CD4-positive, alpha-beta memory T cell (primary cell): ENCODE results near the gene SYN1. TPM values are rescaled to one million over a fixed set of nuclear protein-coding genes. Genes with fewer than 3 reads are reported as not detected.

Experiments used
- CTCF ChIA-PET: fragments of 350-600 bp; sonication (Branson Sonifier 250); formaldehyde crosslinking; loops from one replicate; lab custom pipeline; 2021; ENCODE audit warnings: inconsistent platforms; ENCODE audit not compliant: partially characterized antibody; lab: Charles Lee
- POLR2A ChIA-PET: fragments of 350-600 bp; sonication (Branson Sonifier 250); formaldehyde crosslinking; loops from one replicate; lab custom pipeline; 2021; ENCODE audit not compliant: partially characterized antibody; lab: Charles Lee
- DNase-seq, 5 donors: peaks; one replicate each; pipeline versions ENCODE4 v3.0.0 to v3.0.0-alpha.2; 2020 to 2022; ENCODE audit warnings: mixed read lengths in 1 of 5
- H3K27ac ChIP-seq: one replicate; pipeline ENCODE4 v1.7.0; 2013; ENCODE audit warnings: low read depth, low read length
- H3K27me3 ChIP-seq: 2 replicates; pipeline ENCODE4 v1.7.0; 2013; ENCODE audit warnings: mild to moderate bottlenecking, low read length, moderate library complexity; ENCODE audit not compliant: insufficient read depth
- H3K36me3 ChIP-seq: 2 replicates; pipeline ENCODE4 v1.7.0; 2013; ENCODE audit warnings: mild to moderate bottlenecking, low read length, moderate library complexity; ENCODE audit not compliant: insufficient read depth
- H3K4me1 ChIP-seq: 2 replicates; pipeline ENCODE4 v1.7.0; 2013; ENCODE audit warnings: mild to moderate bottlenecking, low read length, moderate library complexity; ENCODE audit not compliant: insufficient read depth
- H3K4me3 ChIP-seq, 2 donors: one replicate each; pipeline ENCODE4 v1.7.0; 2013; ENCODE audit warnings: low read length in 2 of 2, mild to moderate bottlenecking in 1 of 2
- H3K9me3 ChIP-seq, 2 donors: one replicate each; pipeline ENCODE4 v1.7.0; 2013; ENCODE audit warnings: low read length in 2 of 2, control low read depth in 1 of 2; ENCODE audit not compliant: control insufficient read depth in 1 of 2
- H3K27ac Mint-ChIP-seq, 7 donors: one replicate each; pipeline ENCODE4 v1.8.0; 2020 to 2021; ENCODE audit warnings: mixed read lengths in 7 of 7, mild to moderate bottlenecking in 6 of 7, inconsistent platforms in 3 of 7, moderate library complexity in 3 of 7
- H3K27me3 Mint-ChIP-seq, 2 donors: one replicate each; pipeline ENCODE4 v1.8.0; 2020 to 2021; ENCODE audit warnings: mixed read lengths in 2 of 2
- H3K36me3 Mint-ChIP-seq, 2 donors: one replicate each; pipeline ENCODE4 v1.8.0; 2020 to 2021; ENCODE audit warnings: mixed read lengths in 2 of 2, inconsistent platforms in 1 of 2, mild to moderate bottlenecking in 1 of 2
- H3K4me1 Mint-ChIP-seq, 4 donors: one replicate each; pipeline ENCODE4 v1.8.0; 2020 to 2021; ENCODE audit warnings: mixed read lengths in 4 of 4, mild to moderate bottlenecking in 1 of 4
- H3K4me3 Mint-ChIP-seq, 8 donors: one replicate each; pipeline ENCODE4 v1.8.0; 2020 to 2021; ENCODE audit warnings: mixed read lengths in 8 of 8, mild to moderate bottlenecking in 7 of 8, moderate library complexity in 6 of 8, inconsistent platforms in 3 of 8
- H3K9me3 Mint-ChIP-seq, 8 donors: one replicate each; pipeline ENCODE4 v1.8.0; 2020 to 2021; ENCODE audit warnings: mixed read lengths in 8 of 8, mild to moderate bottlenecking in 5 of 8, inconsistent platforms in 3 of 8, moderate library complexity in 1 of 8
- intact Hi-C: fragments of 100-400 bp; cut with micrococcal nuclease; formaldehyde crosslinking; loops from one replicate; pipeline ENCODE4 v1.15.1; 2023
- polyA plus RNA-seq, 2 donors: library from polyadenylated mRNA; unstranded; fragments of 300-500 nt; fragmentation: Illumina TruSeq; gene quantifications; one replicate each; pipeline ENCODE4 v1.2.3, GENCODE V29; 2021
- total RNA-seq, 2 experiments: library from RNA; stranded (reverse); gene quantifications; one replicate each; pipeline ENCODE4 v1.2.3, GENCODE V29; 2021

The SYN1 gene
- total and polyA plus RNA-seq, 4 experiments from 2014 or later, result 0.49 to 1.6 (median 1.2) TPM

- no peak for DNase-seq
- H3K27ac Mint-ChIP-seq, result no peak overlapping the region
- POLR2A ChIA-PET, result no interaction called here
These were observed 5.0 kb downstream of the SYN1 start for GRCh38 chrX:47614618-47615017.

GRCh38 chrX:47613082-47613481, 6.6 kb downstream of the SYN1 start:
- POLR2A ChIA-PET, result no interaction called here
- H3K4me1 Mint-ChIP-seq, result peaks cover 0 to 5% (median 2%) of the 10 kb centered on the region in 4 donors
- no peaks in the 10 kb centered on the region for H3K9me3 ChIP-seq

More at GRCh38 chrX:47614618-47615017, 5.0 kb downstream of the SYN1 start:
- Histone ChIP-seq H3K27me3 (no peaks in the 10 kb centered on the region), H3K36me3 (no peaks in the 10 kb centered on the region), H3K4me1 (no peaks in the 10 kb centered on the region), H3K27ac (no peak overlapping the region), H3K4me3 (no peak overlapping the region), H3K9me3 (no peaks in the 10 kb centered on the region)
- CTCF ChIA-PET, result no interaction called here
- H3K4me3 Mint-ChIP-seq, result no peak overlapping the region
- peaks cover 0 to 2% (median 0%) of the 10 kb centered on the region in 8 donors for H3K9me3 Mint-ChIP-seq
- intact Hi-C loops, result no loop called here
- H3K4me1 Mint-ChIP-seq, result peaks cover 0 to 11% (median 5%) of the 10 kb centered on the region in 4 donors
- H3K27me3 Mint-ChIP-seq, result peaks cover 0 to 7% of the 10 kb centered on the region in 2 donors
- no peaks in the 10 kb centered on the region for H3K36me3 Mint-ChIP-seq

GRCh38 chrX:47612418-47612817, 7.2 kb downstream of the SYN1 start:
- H3K27ac ChIP-seq, result no peak overlapping the region
- H3K4me3 ChIP-seq, result no peak overlapping the region
- H3K4me1 ChIP-seq, result no peaks in the 10 kb centered on the region
- H3K4me3 Mint-ChIP-seq, result no peak overlapping the region
- no peaks in the 10 kb centered on the region for H3K9me3 ChIP-seq
- H3K9me3 Mint-ChIP-seq, result peaks cover 0 to 2% (median 0%) of the 10 kb centered on the region in 8 donors
- no peaks in the 10 kb centered on the region for H3K27me3 Mint-ChIP-seq
- no peaks in the 10 kb centered on the region for H3K36me3 ChIP-seq
- H3K27ac Mint-ChIP-seq, result peak overlapping the region in 1 of 7 donors; percentile 70
- H3K36me3 Mint-ChIP-seq, result no peaks in the 10 kb centered on the region
- intact Hi-C loops, result no loop called here
- H3K27me3 ChIP-seq, result no peaks in the 10 kb centered on the region
- ChIA-PET CTCF (no interaction called here), POLR2A (no interaction called here)
- no peak for DNase-seq
- peaks cover 0 to 4% (median under 1%) of the 10 kb centered on the region in 4 donors for H3K4me1 Mint-ChIP-seq

More at GRCh38 chrX:47613082-47613481, 6.6 kb downstream of the SYN1 start:
- DNase-seq, result no peak
- Histone ChIP-seq H3K36me3 (no peaks in the 10 kb centered on the region), H3K27ac (no peak overlapping the region), H3K4me3 (no peak overlapping the region), H3K27me3 (no peaks in the 10 kb centered on the region), H3K4me1 (no peaks in the 10 kb centered on the region)
- H3K36me3 Mint-ChIP-seq, result no peaks in the 10 kb centered on the region
- peaks cover 0 to 3% of the 10 kb centered on the region in 2 donors for H3K27me3 Mint-ChIP-seq
- H3K27ac Mint-ChIP-seq, result no peak overlapping the region
- CTCF ChIA-PET, result no interaction called here
- intact Hi-C loops, result no loop called here
- no peak overlapping the region for H3K4me3 Mint-ChIP-seq
- H3K9me3 Mint-ChIP-seq, result peaks cover 0 to 2% (median 0%) of the 10 kb centered on the region in 8 donors

- H3K36me3 Mint-ChIP-seq, result no peaks in the 10 kb centered on the region
These were observed 7.7 kb downstream of the SYN1 start for GRCh38 chrX:47611926-47612325.

GRCh38 chrX:47611489-47611888, 8.2 kb downstream of the SYN1 start:
- POLR2A ChIA-PET, result no interaction called here
- intact Hi-C loops, result no loop called here
- Mint-ChIP-seq H3K4me1 (peaks cover 0 to 4% (median under 1%) of the 10 kb centered on the region in 4 donors), H3K27me3 (no peaks in the 10 kb centered on the region), H3K36me3 (no peaks in the 10 kb centered on the region), H3K27ac (no peak overlapping the region), H3K9me3 (peaks cover 0 to 2% (median 0%) of the 10 kb centered on the region in 8 donors), H3K4me3 (no peak overlapping the region)
- H3K27ac ChIP-seq, result no peak overlapping the region
- H3K4me1 ChIP-seq, result no peaks in the 10 kb centered on the region
- DNase-seq, result no peak
- no peaks in the 10 kb centered on the region for H3K9me3 ChIP-seq
- H3K4me3 ChIP-seq, result no peak overlapping the region
- no peaks in the 10 kb centered on the region for H3K36me3 ChIP-seq
- CTCF ChIA-PET, result no interaction called here
- no peaks in the 10 kb centered on the region for H3K27me3 ChIP-seq

More at GRCh38 chrX:47611926-47612325, 7.7 kb downstream of the SYN1 start:
- intact Hi-C loops, result no loop called here
- H3K27ac ChIP-seq, result no peak overlapping the region
- no peaks in the 10 kb centered on the region for H3K36me3 ChIP-seq
- H3K9me3 ChIP-seq, result no peaks in the 10 kb centered on the region
- Mint-ChIP-seq H3K4me1 (peaks cover 0 to 4% (median under 1%) of the 10 kb centered on the region in 4 donors), H3K27me3 (no peaks in the 10 kb centered on the region), H3K4me3 (no peak overlapping the region), H3K27ac (no peak overlapping the region), H3K9me3 (peaks cover 0 to 2% (median 0%) of the 10 kb centered on the region in 8 donors)
- CTCF ChIA-PET, result no interaction called here
- no peaks in the 10 kb centered on the region for H3K27me3 ChIP-seq
- POLR2A ChIA-PET, result no interaction called here
- no peak for DNase-seq
- H3K4me3 ChIP-seq, result no peak overlapping the region
- no peaks in the 10 kb centered on the region for H3K4me1 ChIP-seq

- Mint-ChIP-seq H3K4me1 (peaks cover 0 to 4% (median under 1%) of the 10 kb centered on the region in 4 donors), H3K4me3 (no peak overlapping the region), H3K9me3 (no peaks in the 10 kb centered on the region), H3K36me3 (no peaks in the 10 kb centered on the region), H3K27me3 (no peaks in the 10 kb centered on the region), H3K27ac (no peak overlapping the region)
- CTCF ChIA-PET, result no interaction called here
- Histone ChIP-seq H3K9me3 (no peaks in the 10 kb centered on the region), H3K4me3 (no peak overlapping the region), H3K4me1 (no peaks in the 10 kb centered on the region), H3K36me3 (no peaks in the 10 kb centered on the region), H3K27me3 (no peaks in the 10 kb centered on the region), H3K27ac (no peak overlapping the region)
- POLR2A ChIA-PET, result no interaction called here
- DNase-seq, result no peak
- intact Hi-C loops, result no loop called here
These were observed 9.1 kb downstream of the SYN1 start for GRCh38 chrX:47610511-47610910.

- H3K4me1 Mint-ChIP-seq, result peaks cover 0 to 4% (median under 1%) of the 10 kb centered on the region in 4 donors
- Histone ChIP-seq H3K4me1 (no peaks in the 10 kb centered on the region), H3K27me3 (no peaks in the 10 kb centered on the region), H3K27ac (no peak overlapping the region), H3K9me3 (no peaks in the 10 kb centered on the region), H3K4me3 (no peak overlapping the region), H3K36me3 (no peaks in the 10 kb centered on the region)
- POLR2A ChIA-PET, result interaction anchor here (1.5 kb wide), 1 partner anchor 16 kb away, joined by 6 read pairs; no protein-coding TSS in a partner anchor
- CTCF ChIA-PET, result interaction anchor here (0.9 kb wide), 1 partner anchor 20 kb away, joined by 3 read pairs; no protein-coding TSS in a partner anchor
- no peak for DNase-seq
- no peak overlapping the region for H3K4me3 Mint-ChIP-seq
- no peaks in the 10 kb centered on the region for H3K27me3 Mint-ChIP-seq
- intact Hi-C loops, result no loop called here
- H3K27ac Mint-ChIP-seq, result peak overlapping the region in 4 of 7 donors; percentile 33 to 81 (median 52)
- no peaks in the 10 kb centered on the region for H3K9me3 Mint-ChIP-seq
- no peaks in the 10 kb centered on the region for H3K36me3 Mint-ChIP-seq
These were observed 11.4 kb downstream of the SYN1 start for GRCh38 chrX:47608130-47608810.
